Central memory CD4-positive, alpha-beta T cell (primary cell): ENCODE measurements around the gene RRBP1.
"Not testable (repeated sequence)": the region's sequence is repeated elsewhere in the genome, so short reads cannot be mapped to it uniquely, and the experiment has no call there.

Experiments
- DNase-seq: peaks from one replicate; pipeline ENCODE4 v3.0.0; 2022

The RRBP1 gene

DNA sequence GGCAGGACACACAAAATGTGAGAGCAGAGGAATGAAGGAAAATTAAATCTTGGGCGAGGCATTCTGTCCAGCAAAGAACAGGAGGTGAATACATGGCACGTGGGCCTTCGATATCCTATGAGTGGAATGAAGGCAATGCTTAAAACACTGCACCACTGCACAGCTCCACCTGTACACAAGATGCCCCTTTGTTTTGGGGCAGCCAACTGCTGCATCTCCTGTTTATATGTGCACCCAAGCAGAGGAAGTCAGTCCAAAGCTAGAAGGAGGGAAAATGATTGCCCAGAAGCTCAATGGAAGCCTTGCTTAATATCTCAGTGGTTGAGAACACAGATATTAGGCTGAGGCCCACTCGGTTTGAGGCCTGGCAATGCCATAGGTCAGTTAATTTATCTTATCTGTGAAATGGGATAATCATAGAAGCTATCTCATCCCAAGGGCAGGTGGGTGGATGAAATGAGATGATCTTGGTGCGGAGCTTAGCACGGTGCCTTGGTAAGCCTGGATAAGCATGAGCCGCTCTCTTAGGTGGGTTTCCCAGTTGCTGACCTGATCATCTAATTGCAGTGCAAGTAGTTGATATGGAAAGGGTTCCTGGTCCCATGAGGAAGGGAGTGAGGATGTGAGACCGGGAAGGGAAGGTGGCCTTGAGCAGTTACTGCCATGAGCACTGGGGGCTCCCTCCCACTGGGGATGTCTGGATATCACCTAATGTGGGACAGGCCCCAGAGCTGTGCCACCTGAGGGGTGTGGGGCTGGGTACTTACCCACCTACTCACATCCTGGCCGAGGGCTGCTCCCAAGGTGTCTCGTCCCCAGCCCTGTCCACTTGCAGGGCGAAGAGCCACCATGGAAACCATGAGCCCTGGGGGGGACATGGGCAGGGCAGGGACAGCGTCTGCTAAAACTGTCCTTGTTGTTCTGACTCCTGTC is 27.6 kb upstream of the RRBP1 start:
- no peak for DNase-seq

DNA sequence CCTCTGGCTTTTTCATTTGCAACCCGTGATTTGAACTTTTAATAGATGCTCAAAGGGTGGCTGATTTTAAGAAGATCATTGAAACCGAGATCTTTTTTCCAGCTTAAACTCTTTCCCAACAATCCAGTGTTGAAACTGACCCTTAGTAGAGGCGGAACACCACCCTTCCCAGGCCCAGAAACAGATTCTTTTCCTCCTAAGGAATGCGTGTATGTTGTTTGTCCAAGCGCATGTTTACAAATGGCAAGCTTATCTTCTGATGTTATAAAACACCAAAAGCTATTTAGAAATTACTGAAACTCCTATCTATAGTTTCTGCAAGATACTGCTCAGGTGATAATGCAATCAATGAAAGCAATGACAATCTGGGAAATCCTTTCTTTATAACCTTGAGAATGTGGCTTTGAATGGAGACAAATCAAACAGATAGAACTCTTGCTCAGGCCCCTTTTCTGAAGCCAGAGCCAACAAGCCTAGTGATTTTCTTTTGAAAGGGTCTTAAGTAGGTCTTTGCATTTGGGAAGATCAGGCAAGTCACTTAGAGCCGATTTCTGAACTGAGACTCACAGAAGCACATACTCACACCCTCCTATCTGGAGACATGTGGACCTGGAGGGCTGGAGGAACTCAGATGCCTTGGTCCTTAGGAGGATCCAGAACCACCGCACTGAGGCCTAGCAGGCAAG is 26.8 kb upstream of the RRBP1 start:
- DNase-seq: no peak

DNA sequence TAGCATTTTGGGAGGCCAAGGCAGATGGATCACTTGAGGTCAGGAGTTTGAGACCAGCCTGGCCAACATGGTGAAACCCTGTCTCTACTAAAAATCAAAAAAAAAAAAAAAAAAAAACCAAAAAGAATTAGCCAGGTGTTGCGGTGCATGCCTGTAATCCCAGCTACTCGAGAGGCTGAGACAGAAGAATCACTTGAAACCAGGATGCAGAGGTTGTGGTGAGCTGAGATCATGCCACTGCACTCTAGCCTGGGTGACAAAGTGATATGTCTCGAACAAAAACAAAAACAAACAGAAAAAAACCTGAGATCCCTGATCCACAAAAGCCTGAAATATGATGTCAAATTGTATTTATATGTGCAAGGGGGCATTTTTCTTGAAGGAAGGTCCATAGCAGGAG is 25.9 kb upstream of the RRBP1 start:
- DNase-seq: not testable (repeated sequence)

DNA sequence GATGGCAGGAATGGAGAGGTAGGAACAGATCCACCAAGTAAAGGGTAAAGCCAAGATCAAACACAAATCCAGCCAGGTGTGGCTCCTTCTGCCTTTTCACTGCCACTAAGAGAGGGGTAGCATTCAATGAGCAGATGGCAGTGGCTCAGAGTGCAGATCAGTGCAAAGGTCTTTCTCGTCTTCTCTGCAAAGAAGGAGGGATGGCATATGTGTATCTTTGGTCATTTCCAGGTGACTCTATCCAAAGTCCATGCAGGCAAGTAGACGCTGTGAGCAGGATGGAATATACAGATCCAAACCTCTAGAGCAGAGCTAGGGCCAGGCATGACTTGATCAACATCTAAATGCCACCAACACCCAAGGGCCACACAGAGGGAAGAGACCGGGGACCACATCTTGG is 24.6 kb upstream of the RRBP1 start:
- no peak for DNase-seq

DNA sequence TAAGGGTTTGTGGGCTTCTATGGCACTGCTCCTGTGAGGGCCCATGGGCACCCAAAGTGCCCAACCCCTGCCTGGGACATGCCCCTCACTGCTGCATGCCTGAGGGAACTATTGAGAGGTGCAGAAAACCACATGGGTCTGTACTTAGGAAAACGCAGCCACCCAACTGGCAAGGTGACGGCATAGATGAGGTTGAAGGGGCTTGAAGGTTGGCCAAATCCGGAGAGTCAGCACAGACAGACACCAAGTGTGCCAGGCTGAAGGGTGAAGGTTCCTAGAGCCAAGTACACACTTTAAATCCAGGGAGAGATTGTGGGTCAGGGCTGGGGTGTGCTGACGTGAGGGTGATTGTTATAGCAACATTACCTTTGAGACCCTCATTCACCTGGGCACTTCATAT is 23.9 kb upstream of the RRBP1 start:
- no peak for DNase-seq

DNA sequence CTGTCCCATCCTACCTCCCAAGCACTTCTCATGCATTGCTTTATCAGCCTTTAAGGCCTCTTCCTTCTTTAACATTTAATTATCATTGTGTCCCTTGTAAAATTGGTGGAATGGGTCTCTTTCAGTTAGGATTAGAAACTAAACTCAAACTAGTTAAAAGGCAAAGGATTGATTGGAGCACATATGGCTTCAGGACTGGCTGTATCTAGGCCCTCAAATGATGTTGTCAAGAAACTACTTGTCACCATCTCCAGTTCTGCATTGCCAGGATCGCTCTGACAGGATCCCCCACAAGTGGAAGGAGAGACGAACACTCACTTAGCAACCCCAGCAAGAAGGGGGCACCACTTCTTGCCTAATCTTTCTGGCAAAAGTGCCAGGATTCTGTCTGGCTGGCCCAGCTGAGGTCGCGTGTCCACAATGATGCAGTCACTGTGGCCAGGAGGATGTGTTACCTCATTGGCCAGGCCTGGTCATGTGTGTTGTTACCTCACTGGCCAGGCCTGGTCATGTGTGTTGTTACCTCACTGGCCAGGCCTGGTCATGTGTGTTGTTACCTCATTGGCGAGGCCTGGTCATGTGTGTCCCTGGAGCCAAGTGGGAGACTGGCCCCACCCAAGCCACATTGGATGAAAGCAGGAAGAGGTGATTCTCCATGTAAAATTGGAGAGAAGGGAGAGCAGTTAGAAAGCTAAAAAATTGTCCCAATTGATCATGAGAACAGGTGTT is 22.7 kb upstream of the RRBP1 start:
- no peak for DNase-seq

DNA sequence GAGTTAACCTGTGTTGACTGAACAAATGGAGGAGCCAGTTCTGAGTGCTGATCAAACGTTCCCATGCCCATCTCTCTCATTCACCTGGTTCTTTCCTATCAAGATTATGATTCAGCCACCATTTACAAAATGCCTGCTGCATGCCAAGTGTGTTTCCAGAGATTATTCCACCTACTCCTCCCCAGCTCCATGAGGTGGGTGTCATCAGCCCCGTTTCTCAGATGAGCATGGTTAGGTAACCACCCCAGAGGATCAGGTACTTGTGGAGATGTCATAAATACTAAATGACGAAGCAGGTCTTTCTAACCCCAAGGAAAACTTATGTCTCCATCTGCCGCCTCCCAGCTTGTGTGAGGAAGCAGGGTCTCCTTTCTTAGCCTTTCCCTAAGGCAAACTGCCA is 19.8 kb upstream of the RRBP1 start:
- no peak for DNase-seq

DNA sequence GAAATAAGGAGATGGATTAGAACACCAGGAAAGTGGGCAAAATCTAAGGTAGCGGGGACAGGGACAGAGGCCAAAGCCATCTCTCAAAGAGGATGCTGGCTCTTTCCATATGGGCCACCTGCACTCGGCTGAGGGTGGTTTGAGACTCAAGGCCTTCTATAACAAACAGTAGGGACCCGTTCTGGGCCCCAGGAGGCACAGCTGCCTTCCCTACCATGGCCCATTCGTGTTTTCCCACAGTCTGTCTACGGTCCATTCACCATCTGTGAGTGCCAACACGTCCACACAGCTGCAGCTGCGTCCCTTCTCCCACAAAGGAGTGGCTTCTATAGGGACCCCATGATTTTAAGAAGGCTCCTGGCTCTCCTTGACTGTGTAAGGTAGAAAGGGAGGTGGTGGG is 18.6 kb upstream of the RRBP1 start:
- no peak for DNase-seq

DNA sequence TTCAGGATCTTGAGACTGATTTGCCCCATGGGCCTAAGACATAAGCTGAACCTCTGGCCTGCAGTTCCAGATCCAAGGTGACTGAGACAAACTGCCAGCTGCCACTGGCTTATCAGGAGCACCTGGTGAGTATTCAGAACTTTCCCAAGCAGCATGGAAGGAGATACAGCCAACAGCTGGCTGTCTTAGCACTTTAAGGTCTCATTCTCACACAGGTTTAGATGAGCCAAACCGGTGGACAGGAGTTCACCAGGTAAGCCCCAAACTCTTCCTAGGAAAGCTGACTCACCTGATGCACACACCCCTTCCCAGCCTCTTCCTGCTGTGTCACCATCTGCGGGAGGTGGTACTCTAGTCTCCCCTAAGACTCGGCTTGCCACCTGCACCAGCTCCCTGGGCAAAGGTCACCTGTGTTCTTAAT is 17.9 kb upstream of the RRBP1 start, which contains the start of gene BANF2:
Gene BANF2 (plus strand): TSS at position 36 of the 421 bp plus-strand sequence. CDS start 25,060 bp downstream, outside the sequence.
- no peak for DNase-seq

DNA sequence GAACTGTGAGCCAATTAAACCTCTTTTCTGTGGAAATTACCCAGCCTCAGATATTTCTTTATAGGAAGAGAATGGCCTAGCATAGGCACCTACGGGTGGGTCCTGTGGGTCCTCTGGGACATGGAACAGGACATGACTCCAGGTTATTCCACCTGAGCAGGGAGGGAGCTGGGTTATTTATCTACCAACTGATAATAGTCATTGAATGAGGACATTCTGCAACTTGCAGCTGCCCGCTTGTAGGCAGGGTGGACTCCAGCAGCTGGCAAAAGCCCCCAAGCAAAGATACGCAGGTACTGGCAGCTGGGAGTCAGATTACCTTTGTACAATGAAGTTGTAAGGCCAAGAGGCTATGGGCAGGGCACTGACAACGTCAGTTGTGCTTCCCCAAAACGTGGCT is 16.3 kb upstream of the RRBP1 start:
- no peak for DNase-seq

DNA sequence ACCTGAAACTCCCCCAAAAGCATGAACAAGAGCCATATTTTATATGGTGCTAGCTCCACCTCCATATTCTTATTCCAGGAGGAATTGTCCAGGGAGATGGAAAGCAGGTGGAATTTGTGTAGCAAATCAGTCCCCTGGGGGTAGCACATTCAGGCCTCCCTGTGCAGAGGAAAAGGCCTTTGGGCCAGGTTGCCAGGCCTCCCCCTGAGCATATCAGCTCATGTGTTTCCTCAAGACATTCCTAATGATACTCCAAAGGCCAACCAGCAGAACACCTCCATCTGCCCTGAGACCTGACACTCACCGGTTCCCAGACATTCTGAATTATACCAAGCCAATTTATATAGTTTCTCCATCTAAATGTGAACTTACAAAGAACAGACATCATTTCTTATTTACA is 15.1 kb upstream of the RRBP1 start:
- DNase-seq: no peak

DNA sequence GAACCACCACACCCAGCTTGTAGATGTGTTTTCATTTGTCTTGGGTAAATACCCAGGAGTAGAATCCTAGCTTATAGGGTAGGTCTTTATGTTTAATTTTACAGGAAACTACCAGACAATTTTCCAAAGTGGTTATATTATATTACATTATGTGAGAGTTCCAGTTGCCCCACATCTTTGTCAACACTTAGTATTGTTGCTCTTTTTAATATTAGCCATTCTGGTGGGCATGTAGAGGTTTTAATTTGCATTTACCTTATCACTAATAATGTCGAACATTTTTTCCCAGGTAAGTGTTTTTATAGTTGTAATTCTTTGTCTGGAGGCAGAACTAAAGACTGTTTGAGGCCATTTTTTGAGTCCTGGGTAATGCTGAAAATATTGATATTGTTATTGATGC is 14.2 kb upstream of the RRBP1 start:
- DNase-seq: no peak

DNA sequence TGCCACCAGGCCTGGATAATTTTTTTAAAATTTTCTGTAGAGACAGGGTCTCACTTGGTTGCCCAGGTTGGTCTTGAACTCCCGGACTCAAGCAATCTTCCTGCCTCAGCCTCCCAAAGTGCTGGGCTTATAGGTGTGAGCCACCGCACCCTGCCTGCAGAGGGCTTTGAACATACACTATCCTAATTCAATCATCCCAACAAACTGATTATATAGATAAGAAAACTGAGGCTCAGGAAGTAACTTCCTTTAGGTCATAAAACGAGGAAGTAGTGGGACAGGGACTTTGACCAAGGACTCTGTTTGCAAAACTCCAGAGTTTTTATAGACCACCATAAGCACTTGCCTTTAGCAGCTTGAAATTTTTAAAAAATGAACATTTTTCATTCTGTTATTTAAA is 12.7 kb upstream of the RRBP1 start:
- DNase-seq: no peak

GRCh38 chr20:17693444-17694001 is 11.5 kb upstream of the RRBP1 start:
- no peak for DNase-seq

DNA sequence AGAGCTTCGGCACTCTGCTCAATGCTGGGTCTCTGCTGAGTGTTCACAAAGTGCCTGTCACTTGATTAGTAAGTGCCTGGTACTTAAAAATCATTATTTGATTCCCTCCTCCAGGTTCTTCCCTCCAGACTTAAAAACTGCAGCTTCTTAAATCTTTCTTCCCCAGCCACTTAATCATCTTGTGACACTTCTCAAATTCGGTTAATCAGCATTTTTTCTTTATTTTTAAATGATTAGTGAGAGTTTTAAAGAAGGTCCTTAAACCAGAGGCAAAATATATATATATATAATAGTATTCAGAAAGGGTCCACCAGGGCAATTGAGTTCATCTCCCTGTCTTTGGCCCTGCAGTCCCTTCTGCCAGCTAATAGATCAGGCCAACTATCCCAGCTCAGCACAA is 9.7 kb upstream of the RRBP1 start:
- DNase-seq: no peak

DNA sequence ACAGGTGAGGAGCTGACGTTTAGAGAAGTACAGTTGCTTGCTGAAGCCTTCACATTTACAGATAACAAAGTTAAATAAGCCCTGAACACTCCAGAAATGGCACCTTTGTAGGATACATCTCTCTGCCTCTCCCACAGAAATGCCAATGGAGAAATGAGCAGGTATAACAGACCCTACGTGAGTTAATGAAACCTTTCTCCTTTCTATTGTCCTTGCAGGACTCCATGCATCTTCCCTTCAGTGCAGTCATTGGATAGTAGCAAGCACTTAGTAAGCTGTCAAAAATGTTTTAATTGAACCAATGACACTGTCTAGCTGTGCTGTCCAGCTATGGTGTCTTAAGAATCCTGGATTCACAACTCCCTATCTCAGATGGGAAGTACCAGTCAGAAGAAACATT is 8.1 kb upstream of the RRBP1 start:
- DNase-seq: no peak

DNA sequence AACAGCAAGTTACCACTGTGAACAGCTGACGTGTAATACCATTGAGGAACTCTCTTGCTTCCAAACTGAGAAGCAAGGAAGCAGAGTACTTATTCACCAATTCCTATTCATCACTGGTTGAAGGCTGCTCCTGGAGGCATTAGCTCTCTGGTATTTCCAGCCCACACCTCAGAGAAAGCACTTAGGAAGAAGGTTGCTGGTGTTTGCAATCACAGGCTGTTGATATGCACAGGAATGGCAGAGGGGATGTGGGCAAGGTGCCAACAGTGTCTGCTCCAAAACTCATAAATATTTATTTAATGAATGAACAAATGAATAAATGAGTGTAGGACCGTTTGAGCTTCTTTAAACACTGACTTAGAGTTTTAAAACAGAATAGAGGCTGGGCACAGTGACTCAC is 6.9 kb upstream of the RRBP1 start:
- no peak for DNase-seq

- DNase-seq: no peak
Measured at GRCh38 chr20:17687800-17688199, 5.8 kb upstream of the RRBP1 start.

- DNase-seq: no peak
Measured at GRCh38 chr20:17685168-17685567, 3.1 kb upstream of the RRBP1 start.

GRCh38 chr20:17684077-17684888 is 2.2 kb upstream of the RRBP1 start:
- no peak for DNase-seq

GRCh38 chr20:17683218-17684076 is 1.4 kb upstream of the RRBP1 start:
- no peak for DNase-seq
